IgD-negative memory B cell (primary cell): ENCODE data around the gene CDK10. TPM values are rescaled to one million over a fixed set of nuclear protein-coding genes. Genes with fewer than 3 reads are reported as not detected.

Experiments used
- H3K27ac Mint-ChIP-seq, 3 donors: one replicate each; pipeline ENCODE4 v1.8.0; 2020 to 2022; ENCODE audit warnings: mild to moderate bottlenecking in 3 of 3, mixed read lengths in 3 of 3, moderate library complexity in 1 of 3
- H3K27me3 Mint-ChIP-seq: one replicate; pipeline ENCODE4 v1.8.0; 2021; ENCODE audit warnings: mixed read lengths
- H3K36me3 Mint-ChIP-seq: one replicate; pipeline ENCODE4 v1.8.0; 2020; ENCODE audit warnings: mild to moderate bottlenecking, mixed read lengths
- H3K4me1 Mint-ChIP-seq, 3 donors: one replicate each; pipeline ENCODE4 v1.8.0; 2020 to 2022; ENCODE audit warnings: mixed read lengths in 3 of 3, mild to moderate bottlenecking in 1 of 3
- H3K4me3 Mint-ChIP-seq, 4 donors: one replicate each; pipeline ENCODE4 v1.8.0; 2020 to 2022; ENCODE audit warnings: mild to moderate bottlenecking in 4 of 4, mixed read lengths in 4 of 4, moderate library complexity in 3 of 4
- H3K9me3 Mint-ChIP-seq, 3 donors: one replicate each; pipeline ENCODE4 v1.8.0; 2020 to 2021; ENCODE audit warnings: mixed read lengths in 3 of 3, mild to moderate bottlenecking in 1 of 3
- polyA plus RNA-seq: library from polyadenylated mRNA; unstranded; fragments of 300-500 nt; fragmentation: Illumina TruSeq; gene quantifications from one replicate; pipeline ENCODE4 v1.2.3, GENCODE V29; 2021

Gene CDK10
- polyA plus RNA-seq, 1 donor from 2014 or later: 24.0 TPM

- no peaks in the 10 kb centered on the region for H3K27me3 Mint-ChIP-seq
- peaks cover 0 to 17% (median 7%) of the 10 kb centered on the region in 3 donors for H3K4me1 Mint-ChIP-seq
- no peaks in the 10 kb centered on the region for H3K36me3 Mint-ChIP-seq
- H3K9me3 Mint-ChIP-seq: no peaks in the 10 kb centered on the region
- H3K27ac Mint-ChIP-seq: no peak overlapping the region
- no peak overlapping the region for H3K4me3 Mint-ChIP-seq
These were observed 52.9 kb downstream of the CDK10 start for GRCh38 chr16:89739383-89739782.

- H3K27me3 Mint-ChIP-seq: no peaks in the 10 kb centered on the region
- peak overlapping the region in 2 of 3 donors; percentile 42 to 89 for H3K27ac Mint-ChIP-seq
- H3K4me1 Mint-ChIP-seq: peaks cover 0 to 17% (median 7%) of the 10 kb centered on the region in 3 donors
- no peaks in the 10 kb centered on the region for H3K36me3 Mint-ChIP-seq
- H3K9me3 Mint-ChIP-seq: no peaks in the 10 kb centered on the region
- H3K4me3 Mint-ChIP-seq: peak overlapping the region in 2 of 4 donors; percentile 40 to 65
These were observed 55.0 kb downstream of the CDK10 start for GRCh38 chr16:89741342-89742014.

GRCh38 chr16:89742948-89743347 is 56.5 kb downstream of the CDK10 start:
- Mint-ChIP-seq H3K27me3 (no peaks in the 10 kb centered on the region), H3K9me3 (no peaks in the 10 kb centered on the region), H3K27ac (peak overlapping the region; percentile 43 to 76 (median 76)), H3K4me1 (peaks cover 0 to 9% (median 7%) of the 10 kb centered on the region in 3 donors), H3K4me3 (no peak overlapping the region), H3K36me3 (no peaks in the 10 kb centered on the region)

- peaks cover 1% of the 10 kb centered on the region for H3K36me3 Mint-ChIP-seq
- no peak overlapping the region for H3K4me3 Mint-ChIP-seq
- H3K27me3 Mint-ChIP-seq: no peaks in the 10 kb centered on the region
- H3K9me3 Mint-ChIP-seq: no peaks in the 10 kb centered on the region
- H3K27ac Mint-ChIP-seq: peak overlapping the region in 1 of 3 donors; percentile 92
- peaks cover 3 to 12% (median 7%) of the 10 kb centered on the region in 3 donors for H3K4me1 Mint-ChIP-seq
These were observed 58.3 kb downstream of the CDK10 start for GRCh38 chr16:89744813-89745212.

Other genes starting within 250 kb of the CDK10 start
- gene ANKRD11, start 196.1 kb upstream of the CDK10 start, polyA plus RNA-seq: 11.6 TPM
- gene SPG7, start 178.3 kb upstream of the CDK10 start, polyA plus RNA-seq: 47.0 TPM
- gene RPL13, start 126.0 kb upstream of the CDK10 start, polyA plus RNA-seq: 6,684 TPM
- not detected for gene CPNE7, start 110.9 kb upstream of the CDK10 start, polyA plus RNA-seq
- not detected for gene DPEP1, start 73.0 kb upstream of the CDK10 start, polyA plus RNA-seq
- gene CHMP1A, start 29.0 kb upstream of the CDK10 start, polyA plus RNA-seq: 63.9 TPM
- gene SPATA33, start 28.9 kb upstream of the CDK10 start, polyA plus RNA-seq: 3.5 TPM
- 12.7 TPM for gene SPATA2L, start 15.0 kb downstream of the CDK10 start, polyA plus RNA-seq
- 1.6 TPM for gene VPS9D1, start 34.2 kb downstream of the CDK10 start, polyA plus RNA-seq
- 24.6 TPM for gene ZNF276, start 34.8 kb downstream of the CDK10 start, polyA plus RNA-seq
- gene FANCA, start 130.0 kb downstream of the CDK10 start, polyA plus RNA-seq: 23.1 TPM
- gene SPIRE2, start 141.8 kb downstream of the CDK10 start, polyA plus RNA-seq: 0.19 TPM
- 135 TPM for gene TCF25, start 186.9 kb downstream of the CDK10 start, polyA plus RNA-seq
- 0.93 TPM for gene MC1R, start 232.2 kb downstream of the CDK10 start, polyA plus RNA-seq
- gene TUBB3, start 236.7 kb downstream of the CDK10 start, polyA plus RNA-seq: 1.1 TPM